WTC11 (cell line): ENCODE results near the gene IFT88. TPM values are rescaled to one million over a fixed set of nuclear protein-coding genes. Genes with fewer than 3 reads are reported as not detected.
"Not testable (repeated sequence)": the region's sequence is repeated elsewhere in the genome, so short reads cannot be mapped to it uniquely, and the experiment has no call there.

ENCODE experiments used
- ATAC-seq: fragments of 200-7000 bp; cut with Tn5 transposase; 2 replicates; pipeline ENCODE4 v1.10.0; 2021; ENCODE audit warnings: mild to moderate bottlenecking, moderate library complexity
- CTCF ChIA-PET: fragments of 300-600 bp; sonication (Branson Sonifier 250); formaldehyde crosslinking; loops from one replicate; lab custom pipeline; 2021; ENCODE audit warnings: antibody characterized with exemption; lab: Charles Lee
- POLR2A ChIA-PET: fragments of 350-600 bp; sonication (Branson Sonifier 250); formaldehyde crosslinking; loops from one replicate; lab custom pipeline; 2021; ENCODE audit warnings: antibody characterized with exemption; lab: Charles Lee
- DNase-seq: peaks from one replicate; pipeline ENCODE4 v3.0.0; 2021; ENCODE audit warnings: low spot score
- H3K27ac Mint-ChIP-seq: 2 replicates; pipeline ENCODE4 v1.8.0; 2021; ENCODE audit warnings: mixed read lengths
- H3K27me3 Mint-ChIP-seq: 2 replicates; pipeline ENCODE4 v1.8.0; 2021; ENCODE audit warnings: low read depth, mild to moderate bottlenecking, moderate library complexity, mixed read lengths
- H3K36me3 Mint-ChIP-seq: 2 replicates; pipeline ENCODE4 v1.8.0; 2021; ENCODE audit warnings: mixed read lengths
- H3K4me1 Mint-ChIP-seq: 2 replicates; pipeline ENCODE4 v1.8.0; 2022; ENCODE audit warnings: mixed read lengths
- H3K4me3 Mint-ChIP-seq: 2 replicates; pipeline ENCODE4 v1.8.0; 2021; ENCODE audit warnings: mild to moderate bottlenecking, moderate library complexity, mixed read lengths
- H3K9me3 Mint-ChIP-seq: 2 replicates; pipeline ENCODE4 v1.8.0; 2021; ENCODE audit warnings: mixed read lengths
- ATF1 ChIP-seq: sonication (generic); formaldehyde crosslinking; IDR thresholded peaks from 2 replicates; pipeline ENCODE4 v1.8.1; 2023; ENCODE audit warnings: mild to moderate bottlenecking, moderate library complexity, missing genetic modification reagents
- HMGXB4 ChIP-seq: sonication (generic); formaldehyde crosslinking; IDR thresholded peaks from 2 replicates; pipeline ENCODE4 v1.8.1; 2023; ENCODE audit warnings: mild to moderate bottlenecking, moderate library complexity, missing genetic modification reagents
- IRF2 ChIP-seq: sonication (generic); formaldehyde crosslinking; IDR thresholded peaks from 2 replicates; pipeline ENCODE4 v1.8.0; 2022; ENCODE audit warnings: low read depth, missing genetic modification reagents, borderline replicate concordance
- NFE2L1 ChIP-seq: sonication (generic); formaldehyde crosslinking; IDR thresholded peaks from 2 replicates; pipeline ENCODE4 v1.8.1; 2023; ENCODE audit warnings: missing genetic modification reagents
- PRDM15 ChIP-seq: sonication (generic); formaldehyde crosslinking; IDR thresholded peaks from 2 replicates; pipeline ENCODE4 v1.8.0; 2022; ENCODE audit warnings: missing genetic modification reagents
- RELA ChIP-seq: sonication (generic); formaldehyde crosslinking; IDR thresholded peaks from 2 replicates; pipeline ENCODE4 v1.8.1; 2022; ENCODE audit warnings: missing genetic modification reagents, mild to moderate bottlenecking, borderline replicate concordance
- SMAD3 ChIP-seq: sonication (generic); formaldehyde crosslinking; IDR thresholded peaks from 2 replicates; pipeline ENCODE4 v1.8.0; 2022; ENCODE audit warnings: missing genetic modification reagents, mild to moderate bottlenecking, borderline replicate concordance
- TP53 ChIP-seq: sonication (generic); formaldehyde crosslinking; IDR thresholded peaks from 2 replicates; pipeline ENCODE4 v1.8.1; 2023; ENCODE audit warnings: mild to moderate bottlenecking, missing genetic modification reagents
- ZNF317 ChIP-seq: sonication (generic); formaldehyde crosslinking; IDR thresholded peaks from 2 replicates; pipeline ENCODE4 v1.8.1; 2023; ENCODE audit warnings: low read depth, mild to moderate bottlenecking, moderate library complexity, missing genetic modification reagents, borderline replicate concordance
- ZNF671 ChIP-seq: fragments of 250-450 bp; sonication (Bioruptor Pico); IDR thresholded peaks from 2 replicates; pipeline ENCODE4 v1.8.0; 2021; ENCODE audit warnings: mild to moderate bottlenecking
- total RNA-seq: library from RNA; stranded (reverse); gene quantifications from 3 replicates; pipeline ENCODE4 v1.2.3, GENCODE V29; 2021

IFT88 gene
- total RNA-seq, 1 experiment from 2014 or later = 6.5 TPM

GRCh38 chr13:20681481-20681880, 114.5 kb downstream of the IFT88 start:
- H3K36me3 Mint-ChIP-seq, POLR2A ChIA-PET, ATAC-seq, DNase-seq, H3K27me3 Mint-ChIP-seq, H3K4me3 Mint-ChIP-seq, H3K9me3 Mint-ChIP-seq, H3K27ac Mint-ChIP-seq: not testable (repeated sequence)
- peaks cover 55% of the 10 kb centered on the region for H3K4me1 Mint-ChIP-seq
- CTCF ChIA-PET = interaction anchor here (1.0 kb wide), 1 partner anchor 40 kb away, joined by 3 read pairs; no protein-coding TSS in a partner anchor

- no peak overlapping the region for H3K4me3 Mint-ChIP-seq
- H3K27ac Mint-ChIP-seq = no peak overlapping the region
- H3K36me3 Mint-ChIP-seq = no peaks in the 10 kb centered on the region
- no peaks in the 10 kb centered on the region for H3K9me3 Mint-ChIP-seq
- POLR2A ChIA-PET = no interaction called here
- no peak for ATAC-seq
- TF ChIP-seq ZNF671 (CRISPR knock-in tag) = no peak
- no peak for TF ChIP-seq NFE2L1 (CRISPR knock-in tag)
- no peak for DNase-seq
- H3K4me1 Mint-ChIP-seq = peaks cover 60% of the 10 kb centered on the region
- no peaks in the 10 kb centered on the region for H3K27me3 Mint-ChIP-seq
- CTCF ChIA-PET = interaction anchor here (1.0 kb wide), 1 partner anchor 40 kb away, joined by 3 read pairs; no protein-coding TSS in a partner anchor
Observed at GRCh38 chr13:20682061-20682460, 115.1 kb downstream of the IFT88 start.

GRCh38 chr13:20684041-20684440, 117.1 kb downstream of the IFT88 start:
- ATAC-seq (no peak), DNase-seq (no peak)
- Mint-ChIP-seq H3K27ac (peak overlapping the region; percentile 54; the same call in 1 of the 2 replicates), H3K36me3 (no peaks in the 10 kb centered on the region), H3K27me3 (no peaks in the 10 kb centered on the region), H3K9me3 (no peaks in the 10 kb centered on the region), H3K4me1 (peaks cover 57% of the 10 kb centered on the region), H3K4me3 (no peak overlapping the region)
- CTCF ChIA-PET = interaction anchor here (0.9 to 1.6 kb wide), 5 partner anchors 27 to 259 kb away, joined by 3 to 5 read pairs (median 3); no protein-coding TSS in a partner anchor
- TF ChIP-seq ZNF317 (CRISPR knock-in tag) (no peak), PRDM15 (no peak), ATF1 (CRISPR knock-in tag) (no peak), IRF2 (CRISPR knock-in tag) (no peak)
- POLR2A ChIA-PET = interaction anchor here (0.5 to 1.2 kb wide), 2 partner anchors 13 to 241 kb away, joined by 4 to 5 read pairs; no protein-coding TSS in a partner anchor

- peak overlapping the region; percentile 79 for H3K27ac Mint-ChIP-seq
Observed at GRCh38 chr13:20684546-20684945, 117.6 kb downstream of the IFT88 start.

More at GRCh38 chr13:20684546-20684945, 117.6 kb downstream of the IFT88 start:
- Mint-ChIP-seq H3K4me3 (no peak overlapping the region), H3K36me3 (no peaks in the 10 kb centered on the region), H3K9me3 (no peaks in the 10 kb centered on the region), H3K4me1 (peaks cover 57% of the 10 kb centered on the region), H3K27me3 (no peaks in the 10 kb centered on the region)
- DNase-seq = no peak
- CTCF ChIA-PET = interaction anchor here (0.9 to 1.6 kb wide), 5 partner anchors 27 to 259 kb away, joined by 3 to 5 read pairs (median 3); no protein-coding TSS in a partner anchor
- ATAC-seq = peak; percentile 66
- no peak for TF ChIP-seq SMAD3
- no peak for TF ChIP-seq TP53
- no peak for TF ChIP-seq HMGXB4
- no peak for TF ChIP-seq RELA (CRISPR knock-in tag)
- POLR2A ChIA-PET = interaction anchor here (0.5 to 1.2 kb wide), 2 partner anchors 13 to 240 kb away, joined by 4 to 5 read pairs; no protein-coding TSS in a partner anchor
